HPDE6-E6E7 (cell line): Measurements from ENCODE around the gene ZSCAN23.
"Not testable (repeated sequence)": the region's sequence is repeated elsewhere in the genome, so short reads cannot be mapped to it uniquely, and the experiment has no call there.

Experiments
- DNase-seq: peaks from one replicate; pipeline ENCODE4 v3.0.0; 2011; ENCODE audit warnings: missing footprints; ENCODE audit errors: extremely low spot score

Gene ZSCAN23

DNA sequence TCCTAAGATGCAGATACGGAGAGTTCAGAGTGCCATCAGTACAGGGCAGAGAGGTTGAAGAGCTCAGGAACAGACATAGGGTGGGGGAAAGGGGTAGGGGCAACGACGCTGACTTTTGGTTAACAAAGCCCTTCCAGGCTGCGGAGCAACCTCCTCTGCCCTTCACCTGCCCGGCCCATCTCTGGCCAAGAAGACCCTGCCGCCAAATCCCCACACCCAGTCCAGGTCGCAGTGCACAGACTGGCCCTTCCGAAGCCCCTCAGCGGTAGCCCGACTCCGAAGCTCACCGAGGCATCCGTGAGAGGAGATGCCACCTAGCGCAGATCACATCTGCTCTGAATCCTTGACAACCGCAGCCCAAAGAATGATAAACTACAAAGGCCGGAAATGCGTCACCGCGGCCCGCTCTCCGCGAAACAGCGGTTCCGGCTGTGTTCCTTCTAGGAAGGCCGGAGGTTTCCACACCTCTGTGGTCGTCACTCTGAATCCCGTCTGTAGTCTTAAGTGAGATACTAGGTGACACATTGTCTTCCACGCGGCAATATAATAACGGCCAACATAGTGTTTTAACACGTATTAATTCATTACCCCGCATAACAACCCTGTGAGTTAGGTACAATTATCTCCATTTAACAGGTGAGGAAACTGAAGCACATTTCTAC, at the start of gene ZSCAN23:
ZSCAN23 (minus strand) TSS at position 380 of the 662 bp plus-strand sequence. CDS start 7,225 bp downstream, outside the sequence.
- peak; percentile 89 for DNase-seq

DNA sequence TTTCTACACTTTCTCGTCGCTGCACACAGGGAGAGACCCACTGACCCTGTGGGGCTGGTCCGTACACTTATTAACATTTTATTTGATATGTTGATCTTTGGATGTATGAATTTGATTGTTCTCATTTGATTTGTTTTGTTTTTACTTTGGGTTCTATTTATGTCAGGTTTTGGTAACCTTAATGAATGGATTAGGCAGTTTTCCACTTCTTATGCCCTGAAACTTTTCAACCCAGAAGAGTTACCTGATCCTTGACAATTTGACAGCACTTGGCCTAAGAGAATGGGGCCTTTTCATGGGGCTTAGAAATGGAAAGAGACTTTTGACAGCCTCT, 48.7 kb upstream of the ZSCAN23 start:
- no peak for DNase-seq

DNA sequence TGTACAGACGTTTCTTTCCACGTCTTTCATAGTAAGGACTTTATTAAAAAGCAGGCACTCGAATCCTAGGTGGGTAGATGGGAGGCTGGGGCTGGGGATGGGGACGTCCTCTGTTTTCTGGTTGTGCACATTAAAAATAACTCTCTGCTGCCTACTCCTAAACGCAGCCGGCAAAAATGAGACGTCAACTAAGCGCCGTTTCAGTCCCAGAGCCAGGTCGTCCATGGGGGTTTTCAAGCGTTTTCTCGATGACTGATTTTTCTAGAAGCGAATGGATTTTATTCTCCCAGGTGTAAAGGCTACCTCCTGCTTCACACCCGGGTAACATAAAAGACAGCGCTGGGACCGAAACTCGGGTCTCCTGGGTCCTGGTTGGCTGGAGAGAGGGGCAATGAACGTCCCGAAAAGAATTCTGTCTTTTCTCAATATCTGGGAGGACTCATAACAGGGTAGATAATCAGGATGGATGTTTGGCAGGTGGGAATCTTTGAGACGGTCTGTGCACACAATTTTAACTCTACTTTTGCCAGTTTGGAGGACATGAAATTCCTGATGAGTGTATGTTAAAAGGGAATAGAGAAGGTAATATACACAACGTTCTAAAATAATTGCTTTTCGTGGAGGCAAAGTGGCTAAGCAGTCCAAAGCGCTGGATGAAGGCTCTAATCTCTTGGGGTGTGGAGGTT, 47.1 kb upstream of the ZSCAN23 start:
- no peak for DNase-seq

DNA sequence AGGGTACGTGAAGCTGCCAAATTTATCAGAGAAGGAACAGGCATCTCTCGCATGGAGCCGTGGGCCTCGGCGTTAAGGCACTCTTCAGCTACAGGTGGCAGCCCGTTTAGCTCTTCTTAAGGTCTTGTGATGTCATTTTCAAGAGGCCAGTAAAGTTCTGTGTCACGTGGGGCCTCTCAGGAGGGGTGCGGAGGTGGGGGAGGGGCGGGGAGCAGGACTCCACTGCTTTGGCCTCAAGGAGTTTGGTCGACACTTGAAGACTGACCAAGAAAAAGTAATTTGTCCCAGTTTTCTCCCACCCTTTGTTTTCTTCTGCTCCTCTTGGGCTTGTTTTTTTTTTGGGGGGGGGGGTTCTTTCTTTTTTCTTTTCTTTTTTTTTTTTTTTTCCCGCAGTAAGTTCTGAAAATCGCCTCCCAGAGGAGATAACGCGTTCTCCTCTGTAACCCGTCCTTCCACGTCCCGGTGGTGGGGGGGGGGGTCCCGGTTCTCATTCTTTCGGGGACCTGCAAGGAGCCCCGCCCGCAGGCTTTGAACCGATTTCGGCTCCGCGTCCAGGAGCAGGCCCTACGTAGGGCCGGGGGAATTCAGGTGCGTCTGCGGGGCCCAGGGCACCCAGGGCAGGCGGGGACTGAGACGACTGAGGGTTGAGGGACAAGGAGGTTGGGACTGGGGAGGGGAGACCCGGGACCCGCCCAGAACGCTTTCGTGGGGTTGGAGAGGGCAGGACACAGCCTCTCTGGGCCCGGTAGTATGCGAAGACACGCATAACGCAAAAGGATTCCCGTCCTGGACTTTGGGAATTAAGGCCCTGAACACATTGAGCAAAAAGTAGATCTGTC, 46.3 kb upstream of the ZSCAN23 start:
- peak; percentile 91 for DNase-seq

DNA sequence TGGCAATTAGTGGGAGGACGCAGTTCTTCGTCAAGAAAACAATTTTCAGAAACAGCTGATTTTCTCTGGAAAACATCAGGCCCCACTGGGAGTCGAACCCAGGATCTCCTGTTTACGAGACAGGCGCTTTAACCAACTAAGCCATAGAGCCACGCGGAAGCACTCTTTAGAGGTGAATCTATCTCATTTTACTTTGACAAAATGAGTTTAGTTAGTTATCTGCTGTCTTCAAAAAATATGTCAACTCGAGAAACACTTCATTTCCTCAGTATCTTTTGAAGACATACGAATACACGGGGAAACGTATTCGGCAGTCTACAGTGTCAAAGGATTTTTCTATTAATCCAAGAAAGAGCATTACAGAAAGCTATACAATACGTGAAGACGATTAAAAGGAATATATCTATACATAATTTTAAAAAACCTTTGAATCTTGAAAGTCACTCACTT, 45.6 kb upstream of the ZSCAN23 start:
- no peak for DNase-seq

DNA sequence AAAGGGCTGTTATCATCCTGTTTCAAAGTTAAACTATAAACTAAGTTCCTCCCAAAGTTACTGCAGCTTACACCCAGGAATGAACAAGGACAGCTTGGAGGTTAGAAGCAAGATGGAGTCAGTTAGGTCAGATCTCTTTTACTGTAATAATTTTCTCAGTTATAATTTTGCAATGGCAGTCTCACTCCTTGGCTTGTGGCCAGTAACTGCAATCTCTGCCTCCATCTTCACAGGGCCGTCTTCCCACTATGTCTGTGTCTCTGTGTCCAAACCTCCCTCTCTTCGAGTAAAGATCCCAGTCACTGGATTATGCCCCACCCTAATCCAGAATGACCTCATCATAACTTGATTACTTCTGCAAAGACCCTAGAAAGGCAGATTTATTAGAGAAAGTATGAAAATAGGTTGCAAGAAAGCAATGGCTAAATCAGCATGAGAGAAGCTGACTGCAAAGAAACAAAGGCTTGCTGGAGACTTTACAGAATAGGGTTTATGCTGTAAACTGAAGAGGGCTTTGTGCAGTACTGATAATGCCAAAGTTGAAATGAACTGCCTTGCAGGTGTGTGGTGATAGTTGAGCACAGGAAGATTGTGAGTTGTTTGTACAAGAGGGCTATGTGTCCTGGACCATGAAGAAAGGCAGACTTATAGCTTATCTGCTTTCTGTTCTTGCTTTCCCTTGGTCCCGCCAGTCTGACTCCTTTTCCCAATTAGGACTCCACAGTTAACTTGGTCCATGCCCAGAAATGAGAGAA, 43.9 kb upstream of the ZSCAN23 start:
- DNase-seq, result no peak

DNA sequence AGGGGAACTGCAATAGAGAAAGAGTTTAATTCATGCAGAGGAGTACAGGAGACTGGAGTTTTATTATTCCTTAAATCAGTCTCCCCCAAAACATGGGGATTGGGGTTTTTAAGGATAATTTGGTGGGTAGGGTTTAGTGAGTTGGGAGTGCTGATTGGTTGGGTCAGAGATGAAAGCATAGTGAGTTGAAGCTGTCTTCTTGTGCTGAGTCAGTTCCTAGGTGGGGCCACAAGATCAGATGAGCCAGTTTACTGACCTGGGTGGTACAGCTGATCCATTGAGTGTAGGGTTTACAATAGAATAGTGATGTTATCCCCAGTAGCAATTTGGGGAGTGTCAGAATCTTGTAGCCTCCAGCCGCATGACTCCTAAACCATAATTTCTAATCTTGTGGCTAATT, 43.2 kb upstream of the ZSCAN23 start:
- no peak for DNase-seq

DNA sequence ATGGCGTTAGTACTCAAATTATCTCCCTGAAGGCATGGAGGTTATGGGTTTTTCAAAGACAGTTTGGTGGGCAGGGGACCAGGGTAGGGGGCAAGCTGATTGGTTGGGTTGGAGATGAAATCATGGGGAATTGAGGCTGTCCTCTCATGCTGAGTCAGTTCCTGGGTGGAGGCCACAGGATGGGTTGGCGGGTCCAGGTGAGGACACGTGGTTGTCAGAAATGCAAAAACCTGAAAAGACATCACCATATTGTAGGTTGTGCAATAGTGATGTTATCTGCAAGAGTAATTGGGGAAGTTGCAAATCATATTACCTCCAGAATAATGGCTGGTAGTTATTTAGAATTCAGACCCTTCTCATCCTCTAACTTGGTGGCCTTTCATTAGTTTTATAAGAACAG, 42.2 kb upstream of the ZSCAN23 start:
- no peak for DNase-seq

DNA sequence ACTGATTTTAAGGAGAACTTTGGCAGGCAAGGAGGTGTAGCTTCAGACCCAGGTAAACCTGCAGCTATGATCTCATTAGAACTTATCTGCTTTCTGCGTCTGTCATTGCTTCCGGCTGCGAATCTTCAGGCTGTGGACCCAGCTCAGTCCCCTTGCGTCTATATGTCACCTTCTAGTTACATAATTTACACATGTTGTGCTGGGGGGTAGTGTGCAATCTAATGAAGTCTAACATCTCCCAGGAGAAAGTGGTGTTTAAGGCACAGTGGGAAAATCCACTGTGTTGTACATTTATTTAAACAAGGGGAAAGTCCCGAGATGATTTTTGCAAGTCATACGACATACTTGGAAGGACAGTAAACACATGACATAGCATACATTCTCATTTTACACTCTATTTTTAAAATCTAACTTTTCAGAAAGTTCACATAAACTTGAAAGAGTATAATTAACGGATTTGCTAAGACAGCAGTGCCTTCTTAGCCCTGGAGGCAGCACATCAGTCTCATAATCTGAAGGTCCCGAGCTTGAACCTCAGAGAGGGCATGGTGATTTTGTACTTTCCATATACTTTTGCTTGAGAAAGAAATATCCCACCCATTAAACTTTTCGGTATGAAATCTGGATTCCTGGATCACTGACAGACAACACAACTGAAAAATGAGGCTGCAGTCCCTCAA, 37.1 kb upstream of the ZSCAN23 start:
- no peak for DNase-seq

DNA sequence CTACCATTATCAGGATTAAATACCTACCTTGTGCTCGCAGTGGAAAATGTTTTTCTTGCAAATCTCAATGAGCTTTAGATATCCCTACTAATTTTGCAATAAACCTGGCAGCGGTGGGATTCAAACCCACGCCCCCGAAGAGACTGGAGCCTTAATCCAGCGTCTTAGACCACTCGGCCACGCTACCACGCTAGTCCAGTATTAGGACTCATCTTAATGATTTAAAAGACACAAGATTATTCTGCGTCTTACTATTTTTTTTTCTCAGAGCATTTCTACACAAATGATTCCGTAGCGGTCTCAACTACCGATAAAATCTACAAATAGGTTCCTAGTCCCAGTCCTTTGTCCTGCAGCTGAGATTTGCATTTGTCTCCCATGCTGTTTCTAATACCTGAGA, 35.2 kb upstream of the ZSCAN23 start:
- no peak for DNase-seq

DNA sequence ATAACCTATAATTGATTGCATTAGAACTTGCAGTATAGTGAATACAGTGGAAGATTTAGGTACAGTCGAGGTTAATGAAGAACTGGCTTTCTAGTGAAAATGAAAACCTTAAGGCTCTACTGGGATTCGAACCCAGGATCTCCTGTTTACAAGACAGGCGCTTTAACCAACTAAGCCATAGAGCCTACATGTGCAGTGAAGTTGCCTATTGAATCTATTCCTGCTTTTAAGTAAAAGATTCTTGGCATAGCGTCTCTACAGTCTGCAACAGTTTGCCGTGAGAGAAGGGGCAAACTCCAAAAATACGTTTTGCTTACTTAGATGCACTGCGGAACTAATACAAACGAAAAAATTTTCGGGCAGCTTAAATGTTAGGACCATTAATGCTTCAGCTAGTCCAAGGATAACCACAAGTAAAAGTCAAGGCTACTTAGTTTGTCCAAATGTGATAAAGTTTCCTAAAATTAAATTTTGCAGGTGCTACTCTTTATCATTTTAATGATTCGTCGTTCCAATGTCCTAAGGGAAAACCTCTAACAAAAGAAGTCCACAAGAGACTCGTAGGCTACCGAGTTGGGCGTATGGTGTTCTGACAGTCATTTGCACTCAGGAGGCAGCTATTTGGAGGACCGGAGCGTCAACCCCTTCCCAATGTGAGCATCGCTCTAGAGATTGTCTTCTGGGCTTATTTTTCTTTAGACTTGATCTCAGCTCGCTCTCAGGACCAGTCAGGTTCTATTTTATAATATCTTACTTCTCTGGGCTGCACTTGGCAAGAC, 31.3 kb upstream of the ZSCAN23 start:
- DNase-seq, result peak; percentile 38

DNA sequence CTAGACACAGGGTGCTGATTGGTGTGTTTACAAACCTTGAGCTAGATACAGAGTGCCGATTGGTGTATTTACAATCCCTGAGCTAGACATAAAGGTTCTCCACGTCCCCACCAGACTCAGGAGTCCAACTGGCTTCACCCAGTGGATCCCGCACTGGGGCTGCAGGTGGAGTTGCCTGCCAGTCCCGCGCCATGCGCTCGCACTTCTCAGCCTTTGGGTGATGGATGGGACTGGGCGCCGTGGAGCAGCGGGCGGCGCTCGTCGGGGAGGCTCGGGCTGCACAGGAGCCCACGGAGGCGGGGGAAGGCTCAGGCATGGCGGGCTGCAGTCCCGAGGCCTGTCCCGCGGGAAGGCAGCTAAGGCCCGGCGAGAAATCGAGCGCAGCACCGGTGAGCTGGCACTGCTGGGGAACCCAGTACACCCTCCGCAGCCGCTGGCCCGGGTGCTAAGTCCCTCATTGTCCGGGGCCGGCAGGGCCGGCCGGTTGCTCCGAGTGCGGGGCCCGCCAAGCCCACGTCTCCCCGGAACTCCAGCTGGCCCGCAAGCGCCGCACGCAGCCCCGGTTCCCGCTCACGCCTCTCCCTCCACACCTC, 26.0 kb upstream of the ZSCAN23 start:
- not testable (repeated sequence) for DNase-seq

DNA sequence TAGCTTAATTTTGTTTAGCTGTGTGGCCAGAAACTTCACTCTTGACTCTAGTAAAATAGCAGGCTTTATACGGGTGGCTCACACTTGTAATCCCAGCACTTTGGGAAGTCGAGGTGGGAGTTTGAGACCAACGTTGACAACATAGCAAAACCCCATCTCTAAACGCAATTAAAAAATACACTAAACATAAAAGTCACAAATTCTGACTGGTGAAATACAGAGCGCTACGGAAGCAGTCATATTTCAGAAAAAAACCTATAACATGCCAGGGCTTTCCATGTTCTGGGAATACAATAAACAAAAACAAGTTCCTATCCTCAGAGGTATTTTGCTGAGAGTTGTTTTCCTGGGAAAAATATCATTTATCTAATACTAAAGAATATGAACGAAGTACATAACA, 24.8 kb upstream of the ZSCAN23 start:
- no peak for DNase-seq

DNA sequence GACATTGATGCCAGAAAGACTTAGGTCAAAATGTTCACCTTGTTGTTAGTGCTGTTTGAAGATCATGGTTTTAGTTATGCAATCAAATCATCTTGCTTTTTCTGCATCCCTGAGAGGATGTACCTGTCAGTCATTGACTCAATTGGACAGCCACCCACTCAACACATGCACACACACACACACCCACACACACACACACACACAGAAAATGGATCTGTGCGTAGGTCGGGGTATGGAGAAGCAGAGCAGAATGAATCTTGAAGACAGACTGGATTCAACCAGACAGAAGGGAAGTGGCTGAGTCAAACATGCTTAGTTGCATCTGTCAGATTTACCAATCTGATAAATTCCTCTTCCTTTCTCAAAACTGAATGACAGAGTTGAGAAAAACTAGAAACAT, 19.1 kb upstream of the ZSCAN23 start:
- no peak for DNase-seq

DNA sequence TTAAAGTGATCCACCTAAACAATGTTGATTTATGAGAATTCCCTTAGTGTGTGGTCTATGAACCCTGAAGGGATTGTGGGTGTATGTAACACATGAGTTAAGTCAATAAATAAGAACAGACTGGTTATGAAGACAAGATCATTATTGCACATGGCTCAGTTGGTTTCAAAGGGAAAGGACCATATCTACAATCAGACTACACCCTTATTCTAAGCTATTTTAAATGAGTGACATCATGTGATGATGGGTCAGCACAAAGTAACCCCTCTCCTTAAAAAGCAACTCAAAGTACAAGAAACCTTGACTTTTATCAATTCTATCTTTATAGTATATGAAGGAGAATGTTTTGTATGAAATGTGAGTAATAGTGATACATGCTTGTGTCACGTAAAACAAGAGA, 15.3 kb upstream of the ZSCAN23 start:
- no peak for DNase-seq

DNA sequence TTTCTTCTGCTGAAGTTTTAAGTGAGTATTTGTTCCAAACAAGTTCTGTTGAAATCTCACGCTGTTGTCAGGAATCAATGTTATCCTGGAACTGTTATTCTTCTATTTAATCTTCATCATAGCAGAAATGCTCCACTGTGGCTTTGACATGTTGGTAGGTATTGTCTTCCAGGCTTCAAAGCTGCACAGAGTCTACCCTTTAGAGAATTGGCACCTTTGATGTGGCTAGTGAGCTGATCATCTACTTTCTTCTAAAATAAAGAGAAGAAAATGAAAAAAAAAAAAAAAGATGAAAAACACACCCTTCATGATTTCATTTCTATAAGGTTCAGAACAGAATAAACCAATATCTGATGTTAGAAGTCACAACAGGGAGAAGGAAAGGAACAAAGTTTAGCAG, 5.8 kb upstream of the ZSCAN23 start:
- DNase-seq, result no peak

DNA sequence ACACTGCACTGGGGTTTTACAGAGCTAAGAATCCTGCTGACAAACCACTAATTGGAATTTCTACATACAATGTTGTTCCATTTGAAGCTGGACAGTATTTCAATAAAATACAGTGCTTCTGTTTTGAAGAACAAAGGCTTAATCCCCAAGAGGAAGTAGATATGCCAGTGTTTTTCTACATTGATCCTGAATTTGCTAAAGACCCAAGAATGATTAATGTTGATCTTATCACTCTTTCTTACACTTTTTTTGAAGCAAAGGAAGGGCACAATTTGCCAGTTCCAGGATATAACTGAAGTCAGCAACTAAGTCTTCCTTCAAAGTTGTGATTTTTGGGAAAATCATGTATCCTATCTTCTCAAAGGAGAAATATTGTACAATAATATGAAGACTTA, 4.2 kb upstream of the ZSCAN23 start:
- DNase-seq, result not testable (repeated sequence)

DNA sequence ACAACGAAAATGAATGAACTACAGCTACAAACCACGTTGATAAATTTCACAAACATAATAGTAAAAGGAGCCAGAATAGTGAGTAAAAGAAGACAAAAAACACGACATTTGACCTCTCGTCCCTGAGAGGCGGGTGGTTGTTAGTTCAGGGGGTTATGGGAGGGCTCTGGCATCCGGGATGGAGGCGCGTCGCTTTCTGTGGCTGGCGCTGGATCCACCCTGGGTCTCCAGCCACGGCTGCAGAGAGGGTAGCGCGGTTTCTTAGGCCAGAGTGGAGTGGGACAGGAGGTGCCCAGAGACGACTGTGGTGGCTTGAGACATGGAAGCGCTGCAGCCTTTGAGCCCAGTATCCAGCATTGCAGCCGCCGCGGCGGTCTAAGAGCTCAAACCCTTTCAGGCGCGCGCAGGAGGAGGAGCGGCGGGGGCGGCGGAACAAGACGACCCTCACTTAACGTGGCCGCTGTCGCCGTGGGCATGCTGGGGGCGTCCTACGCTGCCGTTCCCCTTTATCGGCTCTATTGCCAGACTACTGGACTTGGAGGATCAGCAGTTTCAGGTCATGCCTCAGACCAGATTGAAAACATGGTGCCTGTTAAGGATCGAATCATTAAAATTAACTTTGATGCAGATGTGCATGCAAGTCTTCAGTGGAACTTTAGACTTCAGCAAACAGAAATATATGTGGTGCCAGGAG, 3.7 kb upstream of the ZSCAN23 start:
- DNase-seq, result no peak

DNA sequence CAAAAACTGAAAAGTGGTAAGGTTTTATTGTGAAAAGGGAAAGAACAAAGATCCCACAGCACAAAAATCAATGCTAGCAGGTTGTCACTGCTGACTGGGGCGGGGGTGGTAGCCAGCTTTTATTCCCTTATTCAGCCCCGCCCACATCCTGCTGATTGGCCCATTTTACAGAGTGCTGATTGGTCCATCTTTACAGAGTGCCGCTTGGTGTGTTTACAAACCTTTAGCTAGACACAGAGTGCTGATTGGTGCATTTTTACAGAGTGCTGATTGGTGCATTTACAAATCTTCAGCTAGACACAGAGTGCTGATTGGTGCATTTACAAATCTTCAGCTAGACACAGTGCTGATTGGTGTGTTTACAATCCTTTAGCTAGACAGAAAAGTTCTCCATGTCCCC, 1.5 kb upstream of the ZSCAN23 start:
- not testable (repeated sequence) for DNase-seq

DNA sequence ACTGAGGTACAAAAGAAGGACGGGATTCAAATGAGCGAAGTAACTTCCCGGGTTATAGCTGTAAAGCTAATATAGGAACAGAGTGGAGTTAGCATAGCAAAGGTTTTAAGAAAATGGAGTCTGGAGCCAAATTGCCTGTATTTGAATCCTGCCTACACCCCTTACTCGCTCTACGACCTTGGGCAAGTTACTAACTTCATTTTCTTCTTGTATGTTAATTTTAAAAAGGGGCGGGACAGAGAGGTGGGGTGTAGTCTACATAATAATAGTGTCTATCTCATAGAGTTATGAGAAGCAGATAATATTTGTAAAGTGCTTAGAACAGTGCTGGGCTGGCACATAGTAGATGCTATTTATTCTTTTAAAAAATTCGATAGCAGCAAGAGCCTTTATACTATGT, 705 bp downstream of the ZSCAN23 start:
- DNase-seq, result no peak
